ENCODE data around the gene FAM193B.
A peak's percentile ranks its signal among the peaks of the same experiment; 100 is the strongest.

DNA sequence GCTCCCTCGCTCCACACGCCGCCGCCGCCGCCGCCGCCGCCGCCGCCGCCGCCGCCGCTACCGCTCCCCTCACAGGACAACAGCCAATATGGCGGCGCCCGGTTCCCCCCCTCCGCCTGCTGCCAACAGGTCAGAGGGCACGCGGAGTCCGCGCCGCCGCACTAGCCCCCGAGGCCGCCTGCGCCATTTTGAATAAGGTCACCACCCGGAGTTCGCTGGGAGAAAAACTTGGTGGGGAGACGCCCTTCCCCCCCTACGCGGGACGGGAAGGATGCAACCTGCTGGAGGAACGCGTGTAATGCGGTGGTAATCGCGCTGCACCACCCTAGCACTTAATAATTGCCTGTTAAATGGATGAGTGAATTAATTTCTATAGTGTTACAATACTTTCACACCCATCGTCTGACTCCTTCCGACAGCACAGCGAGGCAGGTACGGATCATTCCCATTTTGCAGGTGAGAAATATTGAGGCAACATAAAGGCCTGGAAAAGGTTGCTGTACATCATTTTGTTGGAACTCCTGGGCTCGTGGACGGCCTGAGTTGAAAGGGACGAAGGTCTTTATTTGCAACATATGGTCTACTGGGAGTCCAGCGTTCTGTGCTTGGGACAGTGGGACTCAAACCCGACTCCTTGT lies at the start of gene FAM193B:
- TF ChIP-seq, protein P1, sequence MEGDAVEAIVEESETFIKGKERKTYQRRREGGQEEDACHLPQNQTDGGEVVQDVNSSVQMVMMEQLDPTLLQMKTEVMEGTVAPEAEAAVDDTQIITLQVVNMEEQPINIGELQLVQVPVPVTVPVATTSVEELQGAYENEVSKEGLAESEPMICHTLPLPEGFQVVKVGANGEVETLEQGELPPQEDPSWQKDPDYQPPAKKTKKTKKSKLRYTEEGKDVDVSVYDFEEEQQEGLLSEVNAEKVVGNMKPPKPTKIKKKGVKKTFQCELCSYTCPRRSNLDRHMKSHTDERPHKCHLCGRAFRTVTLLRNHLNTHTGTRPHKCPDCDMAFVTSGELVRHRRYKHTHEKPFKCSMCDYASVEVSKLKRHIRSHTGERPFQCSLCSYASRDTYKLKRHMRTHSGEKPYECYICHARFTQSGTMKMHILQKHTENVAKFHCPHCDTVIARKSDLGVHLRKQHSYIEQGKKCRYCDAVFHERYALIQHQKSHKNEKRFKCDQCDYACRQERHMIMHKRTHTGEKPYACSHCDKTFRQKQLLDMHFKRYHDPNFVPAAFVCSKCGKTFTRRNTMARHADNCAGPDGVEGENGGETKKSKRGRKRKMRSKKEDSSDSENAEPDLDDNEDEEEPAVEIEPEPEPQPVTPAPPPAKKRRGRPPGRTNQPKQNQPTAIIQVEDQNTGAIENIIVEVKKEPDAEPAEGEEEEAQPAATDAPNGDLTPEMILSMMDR (IDR thresholded peaks at IDR 0.05): peak in 2 of 4 donors; percentile 14 to 19
- TF ChIP-seq POLR2A (IDR thresholded peaks at IDR 0.05): no peak

Measured in right lobe of liver (tissue), 4 donors.